Astrocyte (in vitro differentiated cells and primary cell): Measurements from ENCODE around the gene NAV3.

Experiments used
- EZH2 ChIP-seq: IDR thresholded peaks from 2 replicates; pipeline ENCODE4 v1.6.1; 2012; ENCODE audit warnings: mild to moderate bottlenecking, low read length, inconsistent platforms; ENCODE audit not compliant: insufficient read depth
- TF ChIP-seq, protein P1 (sequence below): IDR thresholded peaks from 2 replicates; pipeline ENCODE4 v1.5.1; 2011; ENCODE audit warnings: low read depth, mild to moderate bottlenecking, inconsistent platforms, low read length, moderate library complexity; ENCODE audit not compliant: insufficient read depth

DNA sequence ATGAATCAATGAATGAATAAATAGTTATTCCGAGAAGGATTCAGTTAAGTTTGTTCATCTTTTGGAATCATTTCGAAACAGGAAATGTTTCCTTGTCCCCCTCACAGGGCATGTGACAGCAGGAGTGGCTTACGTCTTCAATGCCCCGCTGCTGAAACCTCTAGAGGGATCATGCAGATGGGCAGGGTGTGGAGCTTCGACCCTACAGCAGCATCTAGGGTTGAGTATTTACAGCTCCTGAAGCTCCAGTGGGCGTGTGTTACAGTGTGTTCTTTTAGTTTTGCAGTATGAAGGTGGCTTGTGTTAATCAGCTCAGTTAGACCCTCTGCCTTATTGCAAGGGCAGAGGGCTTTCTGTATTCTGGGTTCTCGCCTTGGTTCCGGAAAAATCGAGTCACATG is 2.6 kb downstream of the NAV3 start:
- TF ChIP-seq, protein P1, sequence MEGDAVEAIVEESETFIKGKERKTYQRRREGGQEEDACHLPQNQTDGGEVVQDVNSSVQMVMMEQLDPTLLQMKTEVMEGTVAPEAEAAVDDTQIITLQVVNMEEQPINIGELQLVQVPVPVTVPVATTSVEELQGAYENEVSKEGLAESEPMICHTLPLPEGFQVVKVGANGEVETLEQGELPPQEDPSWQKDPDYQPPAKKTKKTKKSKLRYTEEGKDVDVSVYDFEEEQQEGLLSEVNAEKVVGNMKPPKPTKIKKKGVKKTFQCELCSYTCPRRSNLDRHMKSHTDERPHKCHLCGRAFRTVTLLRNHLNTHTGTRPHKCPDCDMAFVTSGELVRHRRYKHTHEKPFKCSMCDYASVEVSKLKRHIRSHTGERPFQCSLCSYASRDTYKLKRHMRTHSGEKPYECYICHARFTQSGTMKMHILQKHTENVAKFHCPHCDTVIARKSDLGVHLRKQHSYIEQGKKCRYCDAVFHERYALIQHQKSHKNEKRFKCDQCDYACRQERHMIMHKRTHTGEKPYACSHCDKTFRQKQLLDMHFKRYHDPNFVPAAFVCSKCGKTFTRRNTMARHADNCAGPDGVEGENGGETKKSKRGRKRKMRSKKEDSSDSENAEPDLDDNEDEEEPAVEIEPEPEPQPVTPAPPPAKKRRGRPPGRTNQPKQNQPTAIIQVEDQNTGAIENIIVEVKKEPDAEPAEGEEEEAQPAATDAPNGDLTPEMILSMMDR: no peak
- TF ChIP-seq EZH2: no peak
